Choroid plexus epithelial cell (primary cell): Measurements from ENCODE around the gene SNAPC3.

Experiments
- DNase-seq: peaks from one replicate; pipeline ENCODE4 v3.0.0-alpha.2; 2010; ENCODE audit warnings: low read depth
- H3K4me3 ChIP-seq: 2 replicates; pipeline ENCODE4 v1.5.1; 2011; ENCODE audit warnings: low read depth, mild to moderate bottlenecking, control low read depth, low read length, moderate library complexity
- CTCF ChIP-seq: conservative IDR thresholded peaks from 2 replicates; pipeline ENCODE4 v1.5.1; 2011; ENCODE audit warnings: low read depth, mild to moderate bottlenecking, control low read depth, inconsistent platforms, low read length, moderate library complexity

The SNAPC3 gene

GRCh38 chr9:15401266-15401665 lies 21.4 kb upstream of the SNAPC3 start:
- peak overlapping the region; percentile 4 for H3K4me3 ChIP-seq
- peak; percentile 57 for DNase-seq
- no peak for TF ChIP-seq CTCF

- DNase-seq = no peak
- peak; percentile 27 for TF ChIP-seq CTCF
- no peak overlapping the region for H3K4me3 ChIP-seq
These were observed 19.5 kb upstream of the SNAPC3 start for GRCh38 chr9:15403155-15403554.

GRCh38 chr9:15404171-15404570 lies 18.5 kb upstream of the SNAPC3 start:
- DNase-seq = no peak
- H3K4me3 ChIP-seq = no peak overlapping the region
- no peak for TF ChIP-seq CTCF

- no peak overlapping the region for H3K4me3 ChIP-seq
- peak; percentile 61 for TF ChIP-seq CTCF
- DNase-seq = peak; percentile 84
These were observed 5.8 kb upstream of the SNAPC3 start for GRCh38 chr9:15416880-15417279.

- no peak overlapping the region for H3K4me3 ChIP-seq
- no peak for DNase-seq
- TF ChIP-seq CTCF = no peak
These were observed 5.0 kb upstream of the SNAPC3 start for GRCh38 chr9:15417626-15418025.

GRCh38 chr9:15420796-15421195 lies 1.9 kb upstream of the SNAPC3 start:
- no peak overlapping the region for H3K4me3 ChIP-seq
- no peak for TF ChIP-seq CTCF
- no peak for DNase-seq

GRCh38 chr9:15421532-15421931 lies 1.1 kb upstream of the SNAPC3 start:
- DNase-seq = no peak
- no peak overlapping the region for H3K4me3 ChIP-seq
- TF ChIP-seq CTCF = no peak
